Lower leg skin (tissue), 4 donors: ENCODE results near the gene TCL1B. TPM values are rescaled to one million over a fixed set of nuclear protein-coding genes. Genes with fewer than 3 reads are reported as not detected.

Experiments used
- DNase-seq, 2 donors: peaks; one replicate each; pipeline ENCODE4 v3.0.0-alpha.2; 2019; ENCODE audit warnings: low spot score in 2 of 2
- H3K4me3 ChIP-seq: fragments of 200-600 bp; sonication (generic); 2 replicates; pipeline ENCODE4 v1.5.1; 2017; ENCODE audit warnings: mild to moderate bottlenecking, low read depth; ENCODE audit not compliant: poor library complexity, severe bottlenecking
- POLR2A ChIP-seq, 2 donors: fragments of 450-650 bp; IDR thresholded peaks; one replicate each; pipeline ENCODE4 v1.6.1; 2016 to 2017; ENCODE audit warnings: antibody characterized with exemption in 2 of 2, mild to moderate bottlenecking in 1 of 2, moderate library complexity in 1 of 2
- WGBS, 2 donors: methylation state at CpG; one replicate each; pipeline ENCODE4 v1.1.5; 2018; 5-methylcytosine and 5-hydroxymethylcytosine counted together
- intact Hi-C: fragments of 100-400 bp; cut with DNase I; formaldehyde crosslinking; loops from one replicate; pipeline ENCODE4 v1.15.0; 2023; ENCODE audit warnings: low total_unique reads
- total RNA-seq, 4 donors: library from RNA; depleted of rRNA; stranded (reverse); fragments of >200 nt; gene quantifications; one replicate each; pipeline ENCODE4 v1.1.0, GENCODE V29; 2016
- TF ChIP-seq, protein P1 (sequence below), 3 donors: fragments of 450-650 bp; IDR thresholded peaks; one replicate each; pipeline ENCODE4 v1.5.1; 2016; ENCODE audit warnings: antibody characterized with exemption in 3 of 3, mild to moderate bottlenecking in 3 of 3, moderate library complexity in 2 of 3

TCL1B gene
- total RNA-seq, 4 donors from 2014 or later, result not detected

GRCh38 chr14:95739356-95739755 is 53.1 kb downstream of the TCL1B start:
- WGBS, 2 donors, result 44 to 69% methylated on average over 1 of the region's 1 CpG
- no peak for TF ChIP-seq POLR2A (IDR thresholded peaks at IDR 0.05)
- TF ChIP-seq, protein P1, sequence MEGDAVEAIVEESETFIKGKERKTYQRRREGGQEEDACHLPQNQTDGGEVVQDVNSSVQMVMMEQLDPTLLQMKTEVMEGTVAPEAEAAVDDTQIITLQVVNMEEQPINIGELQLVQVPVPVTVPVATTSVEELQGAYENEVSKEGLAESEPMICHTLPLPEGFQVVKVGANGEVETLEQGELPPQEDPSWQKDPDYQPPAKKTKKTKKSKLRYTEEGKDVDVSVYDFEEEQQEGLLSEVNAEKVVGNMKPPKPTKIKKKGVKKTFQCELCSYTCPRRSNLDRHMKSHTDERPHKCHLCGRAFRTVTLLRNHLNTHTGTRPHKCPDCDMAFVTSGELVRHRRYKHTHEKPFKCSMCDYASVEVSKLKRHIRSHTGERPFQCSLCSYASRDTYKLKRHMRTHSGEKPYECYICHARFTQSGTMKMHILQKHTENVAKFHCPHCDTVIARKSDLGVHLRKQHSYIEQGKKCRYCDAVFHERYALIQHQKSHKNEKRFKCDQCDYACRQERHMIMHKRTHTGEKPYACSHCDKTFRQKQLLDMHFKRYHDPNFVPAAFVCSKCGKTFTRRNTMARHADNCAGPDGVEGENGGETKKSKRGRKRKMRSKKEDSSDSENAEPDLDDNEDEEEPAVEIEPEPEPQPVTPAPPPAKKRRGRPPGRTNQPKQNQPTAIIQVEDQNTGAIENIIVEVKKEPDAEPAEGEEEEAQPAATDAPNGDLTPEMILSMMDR (IDR thresholded peaks at IDR 0.05), result no peak
- no peak for DNase-seq
- intact Hi-C loops, result no loop called here
- no peak overlapping the region for H3K4me3 ChIP-seq

GRCh38 chr14:95741038-95741490 is 54.8 kb downstream of the TCL1B start:
- 13% methylated on average over 5 of the region's 5 CpGs for WGBS, 2 donors
- no peak overlapping the region for H3K4me3 ChIP-seq
- TF ChIP-seq, protein P1 (IDR thresholded peaks at IDR 0.05), result no peak
- TF ChIP-seq POLR2A (IDR thresholded peaks at IDR 0.05), result no peak
- DNase-seq, result no peak
- intact Hi-C loops, result no loop called here

DNA sequence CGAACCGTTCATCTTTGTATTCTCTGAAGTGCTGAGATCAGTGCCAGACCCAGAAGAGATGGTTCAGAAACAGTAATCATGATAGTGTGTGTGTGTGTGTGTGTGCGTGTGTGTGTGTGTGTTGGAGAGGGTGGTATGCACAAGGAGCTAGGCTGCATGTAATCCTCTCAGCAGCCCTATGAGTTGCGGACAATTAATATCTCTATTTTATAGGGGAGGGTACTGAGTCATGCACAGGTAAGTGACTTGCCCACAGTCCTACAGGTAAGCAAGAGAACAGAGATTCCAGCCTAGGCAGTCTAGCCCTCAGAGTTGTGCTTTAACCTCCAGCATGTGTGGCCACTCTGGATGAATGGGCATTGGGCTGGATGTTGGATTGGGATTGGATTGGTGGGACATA is 55.6 kb downstream of the TCL1B start:
- intact Hi-C loops, result no loop called here
- DNase-seq, result no peak
- no peak overlapping the region for H3K4me3 ChIP-seq
- TF ChIP-seq POLR2A (IDR thresholded peaks at IDR 0.05), result no peak
- TF ChIP-seq, protein P1 (IDR thresholded peaks at IDR 0.05), result no peak
- WGBS, 2 donors, result 78 to 79% methylated on average over 4 of the region's 4 CpGs

Other genes starting within 250 kb of the TCL1B start
- gene SYNE3, start 169.8 kb upstream of the TCL1B start, total RNA-seq, result 10 to 100 TPM; 13.8 to 26.2 (median 15.2) TPM
- 10 to 100 TPM; 26.4 to 34.6 (median 33.9) TPM for gene GLRX5, start 151.4 kb upstream of the TCL1B start, total RNA-seq
- not detected for gene TCL1A, start 27.7 kb downstream of the TCL1B start, total RNA-seq
- under 1 TPM in 1 of 4 donors, not detected in 3; 0.10 TPM for gene TUNAR, start 190.4 kb downstream of the TCL1B start, total RNA-seq